GM21619 (cell line): ENCODE results near the gene POTEJ.
"Not testable (repeated sequence)": the region's sequence is repeated elsewhere in the genome, so short reads cannot be mapped to it uniquely, and the experiment has no call there.

Experiments
- ATAC-seq: cut with Tn5 transposase; IDR thresholded peaks from one replicate; pipeline ENCODE4 v1.9.1; 2021; ENCODE audit not compliant: unreplicated experiment

Gene POTEJ

DNA sequence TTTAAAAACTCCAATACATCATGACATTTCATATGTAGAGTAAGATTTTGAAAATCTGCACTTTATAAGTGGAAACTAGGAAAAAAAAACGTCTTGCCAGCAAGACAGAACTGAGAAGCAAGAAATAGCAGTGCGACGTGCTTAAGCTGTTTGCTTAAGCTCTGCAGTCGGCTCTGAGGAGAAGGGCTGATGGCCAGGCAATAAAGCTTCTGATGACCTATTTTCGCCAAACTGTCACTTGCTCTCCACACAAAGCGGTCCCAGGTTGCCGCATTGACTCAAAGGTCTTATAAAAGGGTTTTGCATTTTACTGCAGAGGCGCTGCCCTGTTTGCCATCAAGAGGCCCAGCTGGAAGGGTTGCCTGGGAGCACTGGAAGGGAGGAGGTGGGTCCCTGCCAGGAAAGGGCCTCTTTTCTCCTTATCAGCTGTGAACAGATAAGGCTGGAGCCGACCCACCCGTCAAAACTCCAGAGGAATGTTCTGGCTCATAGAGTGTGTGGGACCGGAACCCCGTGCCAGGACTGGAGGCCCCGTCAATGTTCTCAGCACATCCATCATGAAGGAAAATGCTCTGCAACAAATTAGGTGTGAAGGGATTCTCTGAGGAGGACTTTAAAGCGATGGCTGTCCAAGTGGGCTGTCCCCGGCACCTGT lies 9.5 kb upstream of the POTEJ start:
- ATAC-seq: not testable (repeated sequence)

- not testable (repeated sequence) for ATAC-seq
Observed at GRCh38 chr2:130608276-130609001, 2.8 kb upstream of the POTEJ start.

GRCh38 chr2:130609002-130609920 lies 2.0 kb upstream of the POTEJ start:
- ATAC-seq: not testable (repeated sequence)

DNA sequence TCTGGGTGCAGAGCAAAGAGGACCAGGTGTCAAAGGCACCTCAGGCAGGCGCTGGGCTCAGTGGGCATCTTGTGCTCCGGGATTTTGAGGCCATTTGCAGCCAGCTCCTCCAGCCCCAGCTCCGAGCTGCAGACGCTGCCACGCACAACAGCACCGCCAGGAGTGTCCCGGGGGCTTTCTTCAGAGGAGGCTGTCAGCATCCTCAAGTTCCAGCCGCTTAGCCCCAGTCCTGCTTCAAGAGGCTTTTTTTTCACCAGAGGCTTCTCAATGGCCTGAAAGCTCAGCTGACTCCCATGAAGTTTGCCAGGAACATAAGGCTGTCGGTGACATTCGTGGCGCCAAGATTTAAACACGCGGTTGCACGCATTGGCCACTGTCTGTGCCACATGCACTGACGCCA lies 754 bp upstream of the POTEJ start:
- not testable (repeated sequence) for ATAC-seq

- not testable (repeated sequence) for ATAC-seq
Observed at GRCh38 chr2:130628784-130629475, 17.7 kb downstream of the POTEJ start.

DNA sequence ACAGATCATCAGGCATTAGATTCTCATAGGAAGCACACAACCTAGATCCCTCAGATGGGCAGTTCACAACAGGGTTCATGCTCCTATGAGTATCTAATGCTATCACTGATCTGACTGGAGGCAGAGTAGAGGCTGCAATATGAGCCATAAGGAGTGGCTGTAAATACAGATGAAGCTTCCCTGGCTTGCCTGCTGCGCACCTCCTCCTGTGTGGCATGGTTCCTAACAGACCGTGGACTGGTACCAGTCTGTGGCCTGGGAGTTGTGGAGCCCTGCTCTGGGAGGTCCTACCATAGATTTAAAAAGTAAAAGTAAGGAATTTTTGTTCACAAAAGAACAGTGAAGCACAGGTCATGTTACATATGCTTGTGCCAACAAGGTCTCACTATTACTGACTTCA lies 27.7 kb downstream of the POTEJ start:
- ATAC-seq: not testable (repeated sequence)

- ATAC-seq: not testable (repeated sequence)
Observed at GRCh38 chr2:130641688-130642087, 30.4 kb downstream of the POTEJ start.

DNA sequence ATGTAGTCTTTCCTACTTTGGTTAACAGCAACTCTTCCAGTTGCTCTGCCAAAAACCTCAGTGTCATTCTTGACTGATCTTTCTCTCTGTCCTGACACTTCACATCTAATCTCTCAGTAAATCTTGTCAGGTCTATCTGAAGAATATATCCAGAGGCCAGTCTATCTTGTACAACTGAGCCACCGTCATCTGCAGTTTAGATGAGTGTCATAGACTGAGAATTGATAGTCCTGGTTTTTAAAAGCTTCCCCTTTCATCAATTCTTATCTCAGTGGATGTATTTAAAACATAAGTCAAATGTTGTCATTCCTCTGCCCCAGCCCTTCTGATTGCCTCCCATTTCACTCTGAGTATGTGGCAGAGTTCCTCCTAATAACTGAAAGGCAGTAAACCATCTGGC lies 38.0 kb downstream of the POTEJ start:
- not testable (repeated sequence) for ATAC-seq

DNA sequence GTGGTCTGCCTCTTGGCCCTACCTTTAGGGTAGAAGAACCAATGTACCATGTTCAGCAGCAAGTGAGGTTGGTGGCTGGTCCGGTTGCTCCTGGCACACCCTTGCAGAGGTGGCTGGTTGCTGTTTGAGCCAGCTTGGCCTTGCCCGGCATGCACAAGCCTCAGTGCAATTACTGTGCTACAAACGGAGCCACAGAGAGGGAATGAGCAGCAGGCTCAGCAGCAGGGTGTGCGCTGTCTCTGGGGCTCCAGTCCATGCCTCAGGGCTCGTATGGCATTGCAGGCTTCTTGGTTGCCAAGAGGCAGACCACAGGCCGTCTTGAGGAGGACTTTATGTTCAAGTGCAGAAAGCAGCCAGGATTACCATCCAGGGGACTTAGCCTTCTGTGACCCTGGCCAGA lies 53.3 kb downstream of the POTEJ start:
- ATAC-seq: not testable (repeated sequence)

DNA sequence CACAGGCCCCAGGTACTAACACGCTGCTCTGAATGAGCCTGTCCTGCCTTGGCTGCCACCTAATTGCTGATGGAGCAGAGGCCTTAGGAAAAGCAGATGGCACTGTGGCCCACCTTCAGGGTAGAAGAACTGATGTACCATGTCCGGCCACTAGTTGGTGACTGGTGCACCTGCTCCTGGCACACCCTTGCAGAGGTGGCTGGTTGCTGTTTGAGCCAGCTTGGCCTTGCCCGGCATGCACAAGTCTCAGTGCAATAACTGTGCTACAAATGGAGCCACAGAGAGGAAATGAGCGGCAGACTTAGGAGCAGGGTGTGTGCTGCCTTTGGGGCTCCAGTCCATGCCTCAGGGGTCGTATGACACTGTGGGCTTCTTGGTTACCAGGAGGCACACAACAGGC lies 54.4 kb downstream of the POTEJ start:
- ATAC-seq: not testable (repeated sequence)

DNA sequence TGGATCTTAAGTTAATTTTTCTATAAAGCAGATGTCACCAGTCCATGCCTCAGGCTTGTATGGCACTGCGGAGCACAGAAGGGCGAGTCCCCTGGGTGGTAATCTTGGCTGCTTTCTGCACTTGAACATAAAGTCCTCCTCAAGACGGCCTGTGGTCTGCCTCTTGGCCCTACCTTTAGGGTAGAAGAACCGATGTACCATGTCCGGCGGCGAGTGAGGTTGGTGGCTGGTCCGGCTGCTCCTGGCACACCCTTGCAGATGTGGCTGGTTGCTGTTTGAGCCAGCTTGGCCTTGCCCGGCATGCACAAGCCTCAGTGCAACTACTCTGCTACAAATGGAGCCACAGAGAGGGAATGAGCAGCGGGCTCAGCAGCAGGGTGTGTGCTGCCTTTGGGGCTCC lies 56.3 kb downstream of the POTEJ start:
- ATAC-seq: not testable (repeated sequence)

GRCh38 chr2:130670026-130670745 lies 58.9 kb downstream of the POTEJ start:
- ATAC-seq: not testable (repeated sequence)

GRCh38 chr2:130692041-130692770 lies 81.0 kb downstream of the POTEJ start:
- peak; percentile 13 for ATAC-seq

GRCh38 chr2:130693474-130693873 lies 82.2 kb downstream of the POTEJ start:
- not testable (repeated sequence) for ATAC-seq

- not testable (repeated sequence) for ATAC-seq
Observed at GRCh38 chr2:130703250-130703649, 92.0 kb downstream of the POTEJ start.
